ENCODE measurements around the gene SUPV3L1.
"Not testable (repeated sequence)": the region's sequence is repeated elsewhere in the genome, so short reads cannot be mapped to it uniquely, and the experiment has no call there.

The SUPV3L1 gene

GRCh38 chr10:69230128-69230527, 50.1 kb downstream of the SUPV3L1 start:
- DNase-seq (ENCODE audit: low read depth): no peak

- DNase-seq (ENCODE audit: low read depth): no peak
These were observed 52.2 kb downstream of the SUPV3L1 start for GRCh38 chr10:69232252-69232651.

GRCh38 chr10:69232736-69233480, 52.9 kb downstream of the SUPV3L1 start:
- DNase-seq (ENCODE audit: low read depth): peak; percentile 35

GRCh38 chr10:69234447-69234846, 54.4 kb downstream of the SUPV3L1 start:
- DNase-seq (ENCODE audit: low read depth): no peak

GRCh38 chr10:69237528-69238159, 57.6 kb downstream of the SUPV3L1 start:
- peak; percentile 77 for DNase-seq (ENCODE audit: low read depth)

- no peak for DNase-seq (ENCODE audit: low read depth)
These were observed 59.1 kb downstream of the SUPV3L1 start for GRCh38 chr10:69239136-69239535.

- DNase-seq (ENCODE audit: low read depth): no peak
These were observed 59.9 kb downstream of the SUPV3L1 start for GRCh38 chr10:69239816-69240434.

- DNase-seq (ENCODE audit: low read depth): no peak
These were observed 60.4 kb downstream of the SUPV3L1 start for GRCh38 chr10:69240455-69240854.

GRCh38 chr10:69241575-69241974, 61.5 kb downstream of the SUPV3L1 start:
- no peak for DNase-seq (ENCODE audit: low read depth)

- no peak for DNase-seq (ENCODE audit: low read depth)
These were observed 62.2 kb downstream of the SUPV3L1 start for GRCh38 chr10:69242040-69242851.

GRCh38 chr10:69242852-69243212, 62.8 kb downstream of the SUPV3L1 start:
- DNase-seq (ENCODE audit: low read depth): no peak

GRCh38 chr10:69243817-69244216, 63.8 kb downstream of the SUPV3L1 start:
- no peak for DNase-seq (ENCODE audit: low read depth)

GRCh38 chr10:69246036-69246435, 66.0 kb downstream of the SUPV3L1 start:
- DNase-seq (ENCODE audit: low read depth): no peak

- DNase-seq (ENCODE audit: low read depth): no peak
These were observed 66.7 kb downstream of the SUPV3L1 start for GRCh38 chr10:69246581-69247312.

GRCh38 chr10:69247313-69247710, 67.3 kb downstream of the SUPV3L1 start:
- DNase-seq (ENCODE audit: low read depth): no peak

- no peak for DNase-seq (ENCODE audit: low read depth)
These were observed 68.2 kb downstream of the SUPV3L1 start for GRCh38 chr10:69248117-69248730.

GRCh38 chr10:69250041-69250440, 70.0 kb downstream of the SUPV3L1 start:
- DNase-seq (ENCODE audit: low read depth): no peak

GRCh38 chr10:69251417-69251816, 71.4 kb downstream of the SUPV3L1 start:
- not testable (repeated sequence) for DNase-seq (ENCODE audit: low read depth)

GRCh38 chr10:69253171-69253570, 73.1 kb downstream of the SUPV3L1 start:
- DNase-seq (ENCODE audit: low read depth): no peak

GRCh38 chr10:69254877-69255276, 74.8 kb downstream of the SUPV3L1 start:
- DNase-seq (ENCODE audit: low read depth): no peak
